Measurements from ENCODE around the gene DLG2.

DLG2 gene

DNA sequence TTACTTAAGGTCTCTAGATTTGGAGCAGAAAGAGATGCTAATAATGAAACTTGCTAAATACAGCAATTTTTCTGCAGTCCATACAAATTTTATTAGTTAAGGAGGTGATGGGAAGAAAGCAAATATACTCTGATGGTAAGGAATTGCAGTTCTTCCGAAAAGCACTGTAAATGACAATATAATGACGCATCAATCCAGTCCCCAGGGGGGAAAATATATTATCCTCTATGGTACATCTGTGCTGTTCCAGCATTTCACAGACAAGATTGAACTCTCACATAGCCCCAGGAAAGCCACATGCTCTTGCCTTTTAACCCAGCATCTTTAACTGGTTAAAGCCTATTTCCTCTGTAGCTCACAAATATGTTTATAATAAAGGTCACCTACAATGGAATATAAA, 1924.3 kb downstream of the DLG2 start:
- no peak for TF ChIP-seq CTCF (IDR thresholded peaks at IDR 0.05; ENCODE audit: low read length, missing control alignments)
- no peak for DNase-seq (ENCODE audit: low read depth)
- no peak overlapping the region for H3K4me3 ChIP-seq (replicated peaks; ENCODE audit: low read depth, low read length)

DNA sequence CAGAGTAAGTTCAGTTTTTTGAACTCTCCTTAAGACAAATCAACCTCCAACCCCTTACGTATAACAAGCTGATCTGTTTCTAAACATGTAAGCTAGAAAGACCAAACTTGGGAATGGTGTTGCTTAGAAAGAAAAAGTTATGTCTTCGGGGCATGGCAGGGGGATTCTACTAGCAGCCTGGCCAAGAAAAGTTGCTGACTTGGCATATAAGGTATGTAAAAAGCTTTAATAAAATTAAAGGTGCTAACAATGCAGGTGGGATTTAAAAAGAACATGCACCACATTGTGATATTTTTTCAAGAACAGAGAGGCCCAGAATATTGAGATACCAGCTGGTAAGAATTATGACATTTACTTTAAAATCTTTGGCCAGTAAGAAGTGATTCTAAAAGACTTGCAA, 1929.6 kb downstream of the DLG2 start:
- TF ChIP-seq CTCF (IDR thresholded peaks at IDR 0.05; ENCODE audit: low read length, missing control alignments) = no peak
- DNase-seq (ENCODE audit: low read depth) = no peak
- H3K4me3 ChIP-seq (replicated peaks; ENCODE audit: low read depth, low read length) = no peak overlapping the region

- no peak overlapping the region for H3K4me3 ChIP-seq (replicated peaks; ENCODE audit: low read depth, low read length)
- no peak for DNase-seq (ENCODE audit: low read depth)
- no peak for TF ChIP-seq CTCF (IDR thresholded peaks at IDR 0.05; ENCODE audit: low read length, missing control alignments)
These were observed 1932.1 kb downstream of the DLG2 start for GRCh38 chr11:83695046-83695445.

DNA sequence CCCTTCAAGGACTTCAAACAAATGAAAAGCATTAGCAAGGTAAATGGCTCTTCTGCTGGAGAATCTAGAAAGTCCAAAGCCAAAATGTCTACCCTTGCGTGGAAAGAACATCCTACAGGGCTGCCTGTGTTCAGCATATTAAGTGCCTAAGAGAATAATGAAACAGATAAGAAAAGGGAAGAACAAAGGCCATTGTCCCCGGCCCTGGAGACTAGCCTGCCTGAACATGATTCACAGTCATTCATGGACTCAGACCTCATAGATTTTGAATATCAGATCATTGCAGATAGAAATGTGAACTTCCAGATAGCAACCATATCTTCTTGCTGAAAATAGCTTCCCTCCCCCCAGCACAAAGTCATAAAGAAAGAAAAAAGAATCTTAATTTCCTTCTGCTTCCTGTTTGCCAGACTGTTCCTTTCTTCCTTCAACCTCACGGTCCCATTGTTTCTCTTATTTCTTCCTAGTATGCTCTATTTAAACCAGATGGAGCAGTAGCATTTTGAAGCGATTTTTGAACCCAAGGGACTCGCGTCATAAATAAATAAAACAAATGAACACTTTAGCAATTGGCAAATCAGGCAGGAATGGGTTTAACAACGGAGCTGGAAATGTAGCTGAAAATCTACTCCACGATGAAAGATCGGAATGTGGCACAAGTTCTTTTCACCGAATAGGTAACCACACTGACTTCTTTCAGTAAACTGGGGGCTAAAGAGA, 1932.8 kb downstream of the DLG2 start:
- DNase-seq (ENCODE audit: low read depth) = no peak
- TF ChIP-seq CTCF (IDR thresholded peaks at IDR 0.05; ENCODE audit: low read length, missing control alignments) = no peak
- no peak overlapping the region for H3K4me3 ChIP-seq (replicated peaks; ENCODE audit: low read depth, low read length)

GRCh38 chr11:83693306-83693992, 1933.7 kb downstream of the DLG2 start:
- no peak overlapping the region for H3K4me3 ChIP-seq (replicated peaks; ENCODE audit: low read depth, low read length)
- TF ChIP-seq CTCF (IDR thresholded peaks at IDR 0.05; ENCODE audit: low read length, missing control alignments) = no peak
- DNase-seq (ENCODE audit: low read depth) = no peak

DNA sequence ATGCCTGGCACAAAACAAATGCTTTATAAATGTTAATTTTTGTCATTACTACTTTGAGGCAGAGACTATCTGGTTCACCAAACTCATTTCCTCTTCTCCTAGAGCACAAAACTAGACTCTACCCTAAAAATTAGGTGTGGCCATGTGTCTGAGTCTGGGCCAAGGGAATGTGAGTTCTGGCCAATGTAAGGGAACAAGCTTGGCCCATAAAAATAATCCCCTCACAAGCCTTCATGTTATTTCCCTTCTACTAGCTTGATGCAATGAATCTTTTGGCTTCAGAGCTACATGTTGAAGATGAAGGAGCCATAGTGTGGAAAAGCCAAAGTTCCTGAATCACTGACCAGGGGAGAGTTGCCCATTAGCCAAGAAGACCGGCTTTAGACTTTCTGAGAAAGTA, 1934.5 kb downstream of the DLG2 start:
- DNase-seq (ENCODE audit: low read depth) = no peak
- TF ChIP-seq CTCF (IDR thresholded peaks at IDR 0.05; ENCODE audit: low read length, missing control alignments) = no peak

More for the DNA sequence above, 1934.5 kb downstream of the DLG2 start:
- H3K4me3 ChIP-seq (replicated peaks; ENCODE audit: low read depth, low read length) = no peak overlapping the region
